GM18502 (cell line): Measurements from ENCODE around the gene NHS.
"Not testable (repeated sequence)": the region's sequence is repeated elsewhere in the genome, so short reads cannot be mapped to it uniquely, and the experiment has no call there.

ENCODE experiments used
- ATAC-seq: cut with Tn5 transposase; IDR thresholded peaks from one replicate; pipeline ENCODE4 v1.9.1; 2021; ENCODE audit warnings: mild to moderate bottlenecking; ENCODE audit not compliant: unreplicated experiment, poor library complexity

Gene NHS

DNA sequence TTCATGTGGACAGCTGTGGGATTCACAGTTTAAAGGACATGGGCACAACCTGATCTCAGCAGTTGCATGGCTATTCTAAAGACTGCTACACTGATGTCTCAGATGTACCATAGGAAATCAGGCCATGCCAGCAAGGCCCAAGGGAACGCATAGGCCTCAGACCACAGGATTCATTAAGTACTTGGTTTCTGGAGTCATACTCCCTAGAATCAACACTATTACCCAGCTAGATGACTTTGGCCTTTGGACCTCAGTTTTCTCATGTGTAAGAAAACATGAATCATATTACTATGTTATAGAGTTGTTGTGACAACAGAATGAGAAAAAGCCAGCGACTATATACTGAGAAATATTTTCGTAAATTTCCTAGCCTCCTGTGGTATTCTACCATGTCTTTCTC, 67.9 kb downstream of the NHS start:
- no peak for ATAC-seq

DNA sequence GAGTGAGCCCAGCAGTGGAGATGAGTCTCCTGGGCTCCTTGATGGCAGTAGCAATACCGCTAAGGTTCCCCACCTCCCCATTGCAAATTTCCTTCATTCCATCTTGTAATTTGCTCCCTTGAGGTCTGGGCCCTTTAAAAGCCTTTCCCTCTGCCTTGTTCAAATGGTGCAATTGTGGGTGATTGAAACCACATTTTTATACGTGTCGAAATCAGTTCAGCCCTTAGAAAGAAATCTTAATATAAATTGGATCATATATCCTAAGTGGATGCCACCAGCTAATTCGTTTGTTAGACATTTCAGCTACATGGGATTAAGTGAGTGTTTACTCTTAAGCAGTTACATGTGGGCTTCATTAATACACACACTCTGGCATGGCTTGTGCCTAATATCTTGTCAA, 68.6 kb downstream of the NHS start:
- no peak for ATAC-seq

DNA sequence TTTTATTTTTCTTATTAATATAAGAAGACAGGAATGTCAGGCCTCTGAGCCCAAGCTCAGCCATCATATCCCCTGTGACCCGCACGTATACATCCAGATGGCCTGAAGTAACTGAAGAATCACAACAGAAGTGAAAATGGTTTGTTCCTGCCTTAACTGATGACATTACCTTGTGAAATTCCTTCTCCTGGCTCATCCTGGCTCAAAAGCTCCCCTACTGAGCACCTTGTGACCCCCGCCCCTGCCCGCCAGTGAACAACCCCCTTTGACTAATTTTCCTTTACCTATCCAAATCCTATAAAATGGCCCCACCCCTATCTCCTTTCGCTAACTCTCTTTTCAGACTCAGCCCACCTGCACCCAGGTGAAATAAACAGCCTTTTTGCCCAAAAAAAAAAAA, 71.3 kb downstream of the NHS start:
- not testable (repeated sequence) for ATAC-seq

GRCh38 chrX:17448188-17448587, 73.2 kb downstream of the NHS start:
- ATAC-seq, result no peak

- ATAC-seq, result no peak
These were observed 74.9 kb downstream of the NHS start for GRCh38 chrX:17449866-17450265.

GRCh38 chrX:17453788-17454187, 78.8 kb downstream of the NHS start:
- no peak for ATAC-seq

- no peak for ATAC-seq
These were observed 81.5 kb downstream of the NHS start for GRCh38 chrX:17456526-17456925.

- no peak for ATAC-seq
These were observed 84.1 kb downstream of the NHS start for GRCh38 chrX:17459008-17459611.

DNA sequence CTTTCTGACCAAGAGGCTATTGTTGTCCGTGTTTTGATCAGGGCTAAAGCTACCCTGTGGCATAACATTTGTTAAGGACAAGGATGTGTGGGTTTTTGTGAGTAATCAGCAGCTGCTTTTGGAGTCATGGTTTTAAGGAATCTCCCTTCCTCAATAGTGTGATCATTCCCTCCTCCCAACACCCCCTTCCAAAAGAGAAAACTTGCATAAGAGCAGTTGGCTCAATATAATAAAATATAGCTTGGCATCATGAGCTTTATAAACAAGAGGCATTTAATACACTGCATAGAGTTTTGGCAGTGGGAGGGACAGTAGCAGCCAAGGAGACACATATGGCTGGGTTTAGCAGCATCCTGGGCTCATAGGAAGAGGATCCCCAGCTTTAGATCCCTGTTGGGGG, 84.7 kb downstream of the NHS start:
- ATAC-seq, result no peak

- no peak for ATAC-seq
These were observed 87.9 kb downstream of the NHS start for GRCh38 chrX:17462881-17463280.

- ATAC-seq, result no peak
These were observed 89.2 kb downstream of the NHS start for GRCh38 chrX:17464194-17464593.

- no peak for ATAC-seq
These were observed 90.2 kb downstream of the NHS start for GRCh38 chrX:17465201-17465600.

DNA sequence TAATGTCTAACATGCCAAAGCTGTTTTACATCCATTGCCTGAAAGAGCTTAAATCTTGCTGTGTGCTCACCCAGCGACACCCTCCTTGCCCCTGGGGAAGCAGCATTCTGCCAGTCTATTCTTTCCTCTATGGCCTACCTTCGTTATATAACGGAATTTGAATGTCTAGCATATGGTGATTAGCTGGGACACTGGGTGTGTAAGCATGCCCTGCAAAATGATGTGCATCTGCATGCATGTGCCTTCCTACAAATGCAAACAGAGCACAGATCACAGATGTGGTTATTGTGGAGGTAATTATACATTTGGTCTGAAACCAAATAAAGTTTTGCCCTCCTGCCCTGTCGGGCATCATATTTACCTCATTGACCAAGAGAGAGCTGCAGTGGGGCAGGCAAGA, 90.8 kb downstream of the NHS start:
- ATAC-seq, result no peak

- ATAC-seq, result no peak
These were observed 95.1 kb downstream of the NHS start for GRCh38 chrX:17470136-17470535.

DNA sequence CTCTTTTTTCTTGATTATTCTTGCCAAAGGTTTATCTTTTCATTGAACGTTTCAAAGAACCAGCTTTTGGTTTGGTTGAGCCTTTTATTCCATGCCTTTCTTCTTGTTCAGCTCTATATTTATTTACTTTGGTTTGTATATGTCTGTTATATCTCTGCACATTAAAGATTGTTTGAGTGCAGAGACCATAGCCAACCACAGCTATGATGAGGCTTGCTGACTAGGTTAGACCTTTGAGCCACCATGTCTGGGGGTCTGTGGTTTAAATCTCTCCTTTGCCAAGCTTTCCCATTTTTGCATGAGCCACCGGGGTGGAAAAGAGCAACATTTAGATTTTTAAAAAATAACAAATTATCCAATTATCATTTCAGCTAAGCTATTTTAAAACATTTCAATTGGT, 96.1 kb downstream of the NHS start:
- ATAC-seq, result no peak

DNA sequence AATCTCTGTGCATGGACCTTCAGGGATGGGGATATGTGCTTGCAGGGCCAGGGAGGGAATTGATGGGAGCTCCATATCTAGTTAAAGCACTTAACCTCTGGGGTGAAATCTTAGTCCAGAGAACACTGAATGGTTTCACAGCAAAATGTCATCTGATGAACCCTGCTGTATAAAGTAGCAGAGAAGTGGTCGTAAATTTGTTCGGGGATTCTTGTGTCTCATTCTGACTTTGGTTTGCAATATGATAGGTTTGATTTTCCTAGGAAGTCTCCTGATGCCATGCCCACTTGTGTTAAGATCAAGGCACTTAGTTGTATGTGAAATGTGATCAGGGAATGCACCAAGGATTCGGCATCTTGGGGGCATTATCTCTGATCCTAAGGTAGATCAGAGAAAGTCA, 96.9 kb downstream of the NHS start:
- no peak for ATAC-seq

DNA sequence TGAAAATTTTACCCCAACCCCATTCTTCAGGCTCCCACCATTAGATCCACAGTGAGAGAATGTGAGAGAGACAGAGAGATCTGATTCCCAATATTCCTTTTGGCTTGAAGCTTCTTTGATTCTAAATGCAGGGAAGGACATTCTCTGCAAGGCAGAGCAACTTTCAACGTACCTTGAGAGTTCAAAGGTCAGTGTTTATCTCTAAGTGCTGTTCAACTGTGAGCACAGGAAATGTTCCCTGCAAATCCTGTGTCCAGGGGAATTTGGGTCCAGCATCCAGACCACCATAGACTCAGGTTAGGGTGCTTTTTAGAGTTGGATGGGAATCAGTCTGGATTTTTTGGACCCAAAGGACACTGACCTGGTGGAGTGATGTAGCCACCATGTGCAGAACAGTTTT, 97.4 kb downstream of the NHS start:
- ATAC-seq, result no peak

DNA sequence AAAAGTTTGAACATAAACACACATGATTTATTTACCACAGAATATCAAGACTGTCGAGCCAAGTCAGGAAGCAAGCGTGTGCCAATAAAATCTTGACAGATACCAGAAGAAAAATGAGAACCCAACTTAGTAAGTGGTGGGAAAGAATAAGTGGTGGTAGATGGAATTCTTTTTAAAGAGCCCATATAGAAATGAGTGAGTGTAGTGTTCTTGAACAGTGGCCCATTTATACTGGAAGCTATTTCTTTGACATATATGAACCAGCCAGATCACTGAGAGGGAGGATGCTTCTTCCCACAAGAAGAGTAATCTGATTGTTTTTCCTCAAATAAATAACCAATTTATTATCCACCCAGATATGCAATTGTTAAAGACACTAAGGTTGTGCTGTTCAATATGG, 98.0 kb downstream of the NHS start:
- ATAC-seq, result no peak

GRCh38 chrX:17474892-17475291, 99.9 kb downstream of the NHS start:
- no peak for ATAC-seq

DNA sequence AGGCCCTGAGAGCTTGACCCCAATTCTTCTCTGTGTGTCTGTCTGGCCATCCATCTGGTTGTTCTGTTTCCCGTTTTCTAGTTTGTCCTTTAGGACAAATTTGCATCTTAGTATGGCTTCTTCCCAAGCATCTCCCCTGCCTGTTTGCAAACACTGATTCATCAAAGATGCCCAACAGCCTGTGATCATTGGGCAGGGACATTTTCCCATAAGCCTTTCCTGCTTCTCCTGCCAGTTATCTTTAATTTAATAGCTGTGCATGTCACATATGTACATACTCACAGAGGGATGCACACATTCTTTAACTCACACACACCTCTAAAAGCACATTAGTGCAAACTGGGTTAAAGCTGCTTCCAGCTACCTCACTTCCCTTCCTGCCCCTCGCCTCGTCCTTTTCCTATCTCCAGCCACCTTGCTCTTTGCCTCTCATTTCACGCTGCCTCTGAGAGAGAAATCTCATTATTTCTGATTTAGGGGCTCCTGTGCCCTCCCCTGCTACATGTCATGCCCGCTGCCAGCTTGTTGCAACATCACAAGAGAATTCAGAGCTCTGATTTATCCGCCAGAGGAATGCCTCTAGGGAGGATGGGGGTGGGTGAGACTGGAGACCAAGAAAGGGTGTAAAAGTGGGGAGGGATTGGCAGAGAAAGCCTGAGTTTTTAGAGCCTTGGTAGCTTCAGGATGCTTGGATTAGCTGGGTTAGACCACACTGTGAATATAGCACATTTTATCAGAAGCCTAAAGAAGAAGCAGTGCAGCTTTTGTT, 100.6 kb downstream of the NHS start:
- ATAC-seq, result no peak

- ATAC-seq, result no peak
These were observed 101.4 kb downstream of the NHS start for GRCh38 chrX:17476411-17476810.

DNA sequence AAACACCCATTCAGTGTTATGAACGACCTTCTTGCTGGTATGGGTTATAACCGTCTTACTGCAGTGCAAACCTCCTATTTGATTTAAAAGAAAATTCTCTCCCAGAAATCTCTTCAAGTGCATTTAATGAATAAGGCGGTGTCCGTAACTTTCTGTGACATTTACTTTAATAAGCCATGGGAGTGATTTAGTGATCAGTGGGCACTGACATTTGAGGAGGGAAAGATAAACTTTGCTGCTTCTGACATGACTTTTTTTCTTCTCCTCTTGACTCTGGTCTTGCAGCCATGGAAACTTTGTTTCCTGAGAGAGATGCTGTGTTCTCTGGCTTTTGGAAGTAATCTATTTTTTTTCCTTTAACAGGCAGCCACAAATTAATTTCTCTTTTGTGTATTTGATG, 106.1 kb downstream of the NHS start:
- no peak for ATAC-seq
